ENCODE results near the gene PDE8A.

PDE8A gene

DNA sequence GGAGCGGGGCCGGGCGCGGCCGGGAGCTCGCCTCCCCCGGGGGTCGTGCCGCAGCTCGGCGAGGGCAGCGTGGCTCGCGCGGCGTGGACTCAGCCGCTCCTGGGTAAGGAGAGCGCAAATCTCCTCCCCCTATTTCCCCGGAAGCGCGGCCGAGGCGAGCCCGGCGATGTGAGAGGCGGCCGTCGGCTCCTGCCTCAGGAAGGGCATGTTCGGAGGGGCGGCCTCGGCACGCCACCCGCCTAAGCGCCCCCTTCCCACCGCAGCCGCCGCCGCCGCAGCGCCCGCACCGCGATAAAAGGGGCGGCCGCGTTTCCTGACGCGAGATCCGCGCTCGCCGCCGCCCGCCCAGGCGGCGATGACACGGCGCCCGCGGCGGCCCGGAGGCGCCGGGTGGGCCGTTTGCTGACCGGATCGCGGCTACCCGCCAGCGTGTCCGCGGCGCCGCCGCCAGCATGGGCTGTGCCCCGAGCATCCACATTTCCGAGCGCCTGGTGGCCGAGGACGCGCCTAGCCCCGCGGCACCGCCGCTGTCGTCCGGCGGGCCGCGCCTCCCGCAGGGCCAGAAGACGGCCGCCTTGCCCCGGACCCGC lies at the start of gene PDE8A:
Gene PDE8A, plus strand, starts transcription at position 146 of the 590 bp plus-strand sequence. Its CDS starts 307 bp downstream, at position 453.
- DNase-seq (ENCODE audit: low read depth): no peak

- no peak for DNase-seq (ENCODE audit: low read depth)
Observed at GRCh38 chr15:84934942-84935729, 46.5 kb upstream of the PDE8A start.

DNA sequence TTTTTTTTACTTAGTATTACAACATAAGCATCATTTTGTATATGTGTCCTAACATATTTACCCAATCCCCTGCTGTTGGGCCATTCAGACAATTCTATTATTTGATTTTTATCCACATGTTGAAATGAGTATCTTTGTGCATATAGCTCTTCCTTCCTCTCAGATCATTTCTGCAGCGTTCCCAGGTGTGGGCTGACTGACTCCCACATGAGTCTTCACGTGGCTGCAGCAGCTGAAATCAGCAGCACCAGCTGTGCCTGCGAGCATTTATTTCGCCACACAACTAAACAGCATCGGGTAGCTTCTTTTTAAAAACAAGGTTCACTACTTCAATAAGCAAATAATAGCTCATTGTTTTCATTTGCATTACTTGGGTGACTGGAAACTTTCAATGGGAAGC lies 44.5 kb upstream of the PDE8A start:
- no peak for DNase-seq (ENCODE audit: low read depth)

GRCh38 chr15:84938726-84939125 lies 42.9 kb upstream of the PDE8A start:
- DNase-seq (ENCODE audit: low read depth): no peak

- DNase-seq (ENCODE audit: low read depth): no peak
Observed at GRCh38 chr15:84940399-84940798, 41.3 kb upstream of the PDE8A start.

GRCh38 chr15:84942456-84942855 lies 39.2 kb upstream of the PDE8A start:
- DNase-seq (ENCODE audit: low read depth): no peak

DNA sequence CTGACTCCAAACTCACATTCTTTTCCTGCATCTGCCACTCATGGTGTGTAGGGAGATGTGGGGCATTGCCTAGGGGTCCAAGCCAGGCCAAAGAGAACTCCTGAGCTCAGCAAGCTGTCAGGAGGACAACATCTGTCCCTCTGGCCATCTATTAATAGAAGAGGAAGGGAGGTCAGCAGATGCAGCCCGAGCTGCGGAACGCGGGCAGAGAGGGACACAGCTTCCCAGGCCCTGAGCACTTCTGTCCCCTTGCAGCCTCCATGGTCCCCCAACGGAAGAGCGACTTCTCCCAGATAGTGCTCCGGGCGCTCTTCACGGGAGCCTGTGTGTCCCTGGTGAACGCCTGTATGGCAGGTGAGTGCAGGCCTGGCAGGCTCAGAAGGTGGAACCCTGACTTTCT lies 37.3 kb upstream of the PDE8A start:
- DNase-seq (ENCODE audit: low read depth): no peak

DNA sequence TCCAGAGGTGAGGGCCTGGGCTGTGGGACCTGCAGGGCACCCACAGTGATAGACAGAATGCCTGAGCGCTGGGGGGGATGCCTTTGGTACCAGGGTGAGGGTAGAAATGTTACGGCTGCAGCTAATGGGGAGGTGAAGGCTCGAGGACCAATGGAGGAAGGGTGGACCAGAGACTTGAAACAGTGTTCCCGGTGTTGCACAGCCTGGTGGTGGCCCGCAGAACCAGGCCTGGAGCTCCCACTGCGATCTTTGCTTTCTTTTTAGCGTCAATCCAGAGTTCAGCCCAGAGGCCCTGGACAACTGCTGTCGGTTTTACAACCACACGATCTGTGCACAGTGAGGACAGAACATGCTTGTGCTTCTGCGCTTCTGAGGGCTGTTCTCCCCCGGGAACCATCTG lies 36.8 kb upstream of the PDE8A start:
- DNase-seq (ENCODE audit: low read depth): no peak

DNA sequence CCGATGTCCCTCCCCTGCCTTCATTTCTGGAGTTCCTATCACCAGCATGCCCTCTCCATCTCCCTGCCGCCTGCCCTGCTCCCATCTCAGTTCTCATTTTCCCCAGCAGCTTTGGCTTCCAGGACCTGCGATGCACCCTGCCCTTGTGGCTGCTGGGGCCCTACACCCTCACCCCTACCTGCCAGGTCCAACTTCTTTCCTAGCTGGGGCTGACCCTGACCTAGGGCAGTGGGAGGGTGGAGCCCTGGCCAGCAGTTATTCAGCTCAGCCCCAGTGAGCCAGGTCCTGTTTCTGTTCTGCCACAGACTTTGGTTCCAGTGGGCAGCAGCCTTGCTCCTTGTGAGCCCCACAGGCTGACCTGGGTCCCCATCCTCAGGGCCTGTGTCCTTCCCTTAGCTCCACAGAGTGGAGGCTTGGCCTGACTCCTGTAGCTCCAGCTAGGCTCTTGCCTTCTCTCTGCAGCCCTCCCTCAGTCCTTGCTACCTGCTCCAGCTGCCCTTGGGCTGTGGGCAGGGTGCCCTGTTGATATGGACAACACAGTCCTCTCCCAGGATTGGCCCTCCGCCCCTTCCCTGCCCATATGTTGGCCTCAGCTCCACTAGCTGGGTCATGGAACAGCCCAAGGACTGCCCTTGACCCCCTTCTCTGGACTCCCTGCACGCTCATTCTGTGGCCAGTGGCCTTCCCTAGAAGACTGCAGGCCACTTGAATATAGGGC lies 34.7 kb upstream of the PDE8A start:
- DNase-seq (ENCODE audit: low read depth): no peak

DNA sequence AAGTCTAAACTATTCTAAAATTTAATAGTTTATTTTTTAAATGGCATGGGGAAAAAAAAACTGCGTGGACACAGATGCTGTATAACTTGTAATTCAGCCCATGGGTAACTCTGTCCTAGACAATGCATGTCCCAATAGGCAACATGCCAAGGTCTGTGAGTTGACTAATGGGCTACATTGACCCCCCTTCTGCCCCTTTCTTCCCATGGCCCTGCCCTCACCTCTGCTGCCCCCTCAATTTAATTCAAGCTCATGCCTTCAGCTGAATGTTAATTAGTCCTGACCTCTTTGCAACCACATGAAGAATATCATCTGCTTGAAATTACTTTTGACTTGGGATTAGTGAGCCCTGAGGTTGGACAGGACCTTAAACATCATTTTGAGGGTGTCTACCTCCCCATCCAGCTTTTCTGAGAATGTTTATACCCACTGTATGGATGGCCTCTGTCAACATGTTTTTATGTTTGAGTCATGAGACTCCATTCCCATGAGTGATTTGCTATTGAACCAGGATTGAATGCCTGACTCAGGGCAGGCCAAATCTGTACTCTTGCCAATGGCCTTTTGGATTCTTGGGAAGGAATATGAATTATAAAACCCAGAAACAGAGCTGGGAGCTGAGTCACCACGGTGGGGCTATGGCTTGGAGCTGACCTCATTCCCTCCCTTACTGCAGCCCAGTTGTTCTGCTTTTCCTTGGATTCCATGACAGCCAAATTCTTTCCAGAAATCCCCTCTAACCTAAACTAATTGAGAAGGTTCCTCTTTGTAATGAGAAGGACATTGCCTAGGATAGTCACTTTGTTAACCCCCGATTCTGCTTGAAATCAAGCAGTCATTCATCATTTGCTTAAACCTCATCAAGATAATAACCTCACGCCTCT lies 33.5 kb upstream of the PDE8A start:
- no peak for DNase-seq (ENCODE audit: low read depth)

- DNase-seq (ENCODE audit: low read depth): no peak
Observed at GRCh38 chr15:84949043-84949442, 32.6 kb upstream of the PDE8A start.

DNA sequence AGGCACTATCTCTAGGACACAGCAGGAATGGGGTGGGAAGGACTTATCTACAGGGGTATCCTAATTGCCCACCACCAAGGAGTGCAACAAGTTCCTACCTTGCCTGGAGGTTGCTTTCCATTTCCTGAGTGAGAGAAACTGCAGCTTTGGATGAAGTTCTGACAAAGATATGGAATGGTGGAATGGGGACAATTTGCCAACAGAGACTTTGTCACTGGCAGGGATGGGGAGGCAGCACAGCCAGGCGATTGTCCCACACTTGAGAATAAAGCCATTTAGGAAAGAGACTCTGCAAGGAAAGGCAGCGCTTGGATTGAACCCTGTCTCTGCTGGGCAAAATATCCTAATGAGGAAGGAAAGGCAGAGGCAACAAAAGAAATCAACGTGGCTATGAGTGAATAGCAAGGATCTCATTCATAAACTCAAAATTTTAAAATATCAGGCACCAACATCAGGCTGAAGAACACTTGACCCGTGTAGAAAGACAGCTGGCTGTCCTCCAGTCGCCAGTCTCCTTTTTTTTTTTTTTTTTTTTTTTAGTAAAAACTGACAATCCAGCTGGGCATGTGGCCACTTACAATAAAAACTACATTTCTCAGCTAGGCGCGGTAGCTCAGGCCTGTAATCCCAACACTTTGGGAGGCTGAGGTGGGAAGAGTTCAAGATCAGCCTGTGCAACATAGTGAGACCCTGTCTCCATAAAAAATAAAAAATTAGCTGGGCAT lies 31.6 kb upstream of the PDE8A start:
- no peak for DNase-seq (ENCODE audit: low read depth)

DNA sequence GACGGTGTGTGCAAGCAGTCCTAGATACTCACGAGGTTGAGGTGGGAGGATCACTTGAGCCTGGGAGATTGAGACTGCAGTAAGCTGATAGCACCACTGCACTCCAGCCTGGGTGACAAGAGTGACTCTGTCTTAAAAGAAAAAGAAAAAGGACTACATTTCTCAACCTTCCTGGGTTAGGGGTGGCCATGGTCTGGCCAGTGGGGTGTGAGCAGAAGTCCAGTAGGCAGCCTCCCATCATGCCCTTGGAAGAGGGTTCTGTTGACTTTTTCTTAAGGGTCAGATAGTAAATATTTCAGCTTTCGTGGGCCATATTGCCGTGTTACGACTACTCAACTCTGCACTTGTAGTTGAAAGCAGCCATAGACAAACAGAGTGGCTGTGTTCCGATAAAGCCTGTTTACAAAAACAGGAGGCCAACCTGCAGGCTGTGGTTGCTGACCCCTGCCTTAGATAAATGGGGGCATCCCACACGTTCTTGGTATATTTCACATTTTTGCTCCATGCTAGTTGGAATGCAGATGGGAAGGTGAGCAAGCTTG lies 31.0 kb upstream of the PDE8A start:
- no peak for DNase-seq (ENCODE audit: low read depth)

- no peak for DNase-seq (ENCODE audit: low read depth)
Observed at GRCh38 chr15:84951736-84952135, 29.9 kb upstream of the PDE8A start.

DNA sequence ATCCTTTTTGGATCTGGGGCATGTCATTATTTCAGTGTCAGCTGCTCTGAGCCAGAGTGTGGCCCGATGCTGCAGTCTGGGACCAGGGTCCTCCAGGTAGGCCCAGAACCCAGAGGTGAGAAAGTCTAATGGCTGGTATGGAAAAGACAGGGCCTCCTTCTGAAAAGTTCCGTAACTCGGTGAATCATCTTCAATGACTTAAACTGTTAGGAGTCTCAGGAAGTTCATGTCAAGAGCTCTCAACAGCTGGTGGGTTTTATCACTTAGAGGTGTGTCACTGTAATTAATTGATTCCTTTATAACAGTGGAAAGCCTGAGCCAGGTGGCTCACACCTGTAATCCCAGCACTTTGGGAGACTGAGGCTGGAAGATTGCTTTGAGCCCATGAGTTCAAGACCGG lies 28.5 kb upstream of the PDE8A start:
- no peak for DNase-seq (ENCODE audit: low read depth)

GRCh38 chr15:84953726-84954125 lies 27.9 kb upstream of the PDE8A start:
- DNase-seq (ENCODE audit: low read depth): no peak

GRCh38 chr15:84955089-84955848 lies 26.4 kb upstream of the PDE8A start:
- no peak for DNase-seq (ENCODE audit: low read depth)

GRCh38 chr15:84956199-84956598 lies 25.5 kb upstream of the PDE8A start:
- no peak for DNase-seq (ENCODE audit: low read depth)

DNA sequence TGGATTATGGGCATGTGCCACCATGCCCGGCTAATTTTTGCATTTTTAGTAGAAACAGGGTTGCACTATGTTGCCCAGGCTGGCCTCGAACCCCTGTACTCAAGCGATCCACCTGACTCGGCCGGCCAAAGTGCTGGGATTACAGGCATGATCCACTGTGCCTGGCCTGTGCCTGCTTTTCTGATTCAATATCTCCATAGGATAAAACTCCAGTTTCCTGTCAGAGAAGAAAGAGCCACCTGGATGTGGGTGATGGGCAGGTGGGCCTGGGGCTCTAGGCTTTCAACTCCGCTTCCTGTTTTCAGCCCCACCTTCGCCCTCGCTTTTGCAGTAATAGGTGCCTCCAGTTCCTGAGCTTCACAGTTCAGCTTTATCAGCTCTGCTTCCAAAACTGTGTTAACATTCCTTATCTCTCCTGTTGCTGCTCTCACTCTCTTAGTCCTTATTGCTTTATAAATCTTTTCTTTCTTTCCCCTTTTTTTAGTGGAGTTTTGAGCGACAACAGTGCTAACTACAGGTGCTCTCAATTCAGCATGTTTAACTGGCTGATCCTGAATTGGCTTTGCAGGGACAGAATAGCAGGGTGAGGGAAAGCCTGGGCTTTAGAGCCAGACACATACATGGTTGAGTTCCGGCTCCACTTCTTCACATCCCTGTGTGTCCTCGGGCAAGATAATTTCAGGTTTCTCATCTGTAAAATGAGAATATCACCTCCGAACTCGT lies 21.1 kb upstream of the PDE8A start:
- DNase-seq (ENCODE audit: low read depth): no peak

DNA sequence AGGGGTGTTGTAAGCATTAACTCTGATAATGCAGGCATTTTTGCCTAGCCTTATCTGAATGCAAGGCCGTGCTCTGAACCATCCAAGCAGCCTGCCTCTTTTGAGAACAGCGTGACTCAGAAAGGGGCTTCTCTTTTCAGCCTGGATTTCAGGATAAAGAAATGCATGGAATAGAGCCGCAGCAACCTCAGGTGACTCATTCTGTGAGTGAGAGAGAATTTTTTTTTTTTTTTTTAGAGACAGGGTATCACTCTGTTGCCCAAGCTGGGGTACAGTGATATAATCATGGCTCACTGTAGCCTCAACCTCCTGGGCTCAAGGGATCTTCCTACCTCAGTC lies 20.6 kb upstream of the PDE8A start:
- no peak for DNase-seq (ENCODE audit: low read depth)
